Loucy (cell line): ENCODE data around the gene NALCN.

Experiments
- EZH2phosphoT487 ChIP-seq: fragments of 200-600 bp; IDR thresholded peaks from 2 replicates; pipeline ENCODE4 v1.6.1; 2018; ENCODE audit warnings: antibody characterized with exemption, mild to moderate bottlenecking, moderate library complexity, borderline replicate concordance
- TF ChIP-seq, protein P1 (sequence below): fragments of 200-600 bp; sonication (generic); conservative IDR thresholded peaks from 2 replicates; pipeline ENCODE4 v1.5.1; 2014; ENCODE audit warnings: mild to moderate bottlenecking, antibody characterized with exemption, low read length

DNA sequence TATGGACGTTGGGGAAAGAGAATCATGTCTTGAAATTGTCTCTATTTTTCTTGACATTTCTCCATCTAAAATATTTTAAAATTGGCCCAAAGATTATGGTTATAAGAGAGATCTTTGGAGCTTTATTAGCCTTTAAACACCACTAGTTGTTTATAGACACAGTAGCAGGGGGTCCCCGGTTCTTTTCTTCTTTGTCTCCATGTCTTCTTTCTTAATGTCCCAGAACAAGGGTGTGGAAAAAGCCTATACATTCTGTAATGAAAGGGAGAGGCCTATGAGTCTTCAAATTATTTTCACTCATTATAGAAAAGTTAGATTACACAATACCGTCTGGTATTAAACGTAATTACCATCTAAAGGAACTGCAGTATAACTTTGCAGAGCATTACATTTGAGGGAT is 300.0 kb downstream of the NALCN start:
- TF ChIP-seq, protein P1, sequence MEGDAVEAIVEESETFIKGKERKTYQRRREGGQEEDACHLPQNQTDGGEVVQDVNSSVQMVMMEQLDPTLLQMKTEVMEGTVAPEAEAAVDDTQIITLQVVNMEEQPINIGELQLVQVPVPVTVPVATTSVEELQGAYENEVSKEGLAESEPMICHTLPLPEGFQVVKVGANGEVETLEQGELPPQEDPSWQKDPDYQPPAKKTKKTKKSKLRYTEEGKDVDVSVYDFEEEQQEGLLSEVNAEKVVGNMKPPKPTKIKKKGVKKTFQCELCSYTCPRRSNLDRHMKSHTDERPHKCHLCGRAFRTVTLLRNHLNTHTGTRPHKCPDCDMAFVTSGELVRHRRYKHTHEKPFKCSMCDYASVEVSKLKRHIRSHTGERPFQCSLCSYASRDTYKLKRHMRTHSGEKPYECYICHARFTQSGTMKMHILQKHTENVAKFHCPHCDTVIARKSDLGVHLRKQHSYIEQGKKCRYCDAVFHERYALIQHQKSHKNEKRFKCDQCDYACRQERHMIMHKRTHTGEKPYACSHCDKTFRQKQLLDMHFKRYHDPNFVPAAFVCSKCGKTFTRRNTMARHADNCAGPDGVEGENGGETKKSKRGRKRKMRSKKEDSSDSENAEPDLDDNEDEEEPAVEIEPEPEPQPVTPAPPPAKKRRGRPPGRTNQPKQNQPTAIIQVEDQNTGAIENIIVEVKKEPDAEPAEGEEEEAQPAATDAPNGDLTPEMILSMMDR = no peak
- no peak for TF ChIP-seq EZH2phosphoT487
